ENCODE measurements around the gene TRIM71. TPM values are rescaled to one million over a fixed set of nuclear protein-coding genes. Genes with fewer than 3 reads are reported as not detected.
"Not testable (repeated sequence)": the region's sequence is repeated elsewhere in the genome, so short reads cannot be mapped to it uniquely, and the experiment has no call there.

The TRIM71 gene
- total RNA-seq, 4 donors from 2014 or later: not detected

DNA sequence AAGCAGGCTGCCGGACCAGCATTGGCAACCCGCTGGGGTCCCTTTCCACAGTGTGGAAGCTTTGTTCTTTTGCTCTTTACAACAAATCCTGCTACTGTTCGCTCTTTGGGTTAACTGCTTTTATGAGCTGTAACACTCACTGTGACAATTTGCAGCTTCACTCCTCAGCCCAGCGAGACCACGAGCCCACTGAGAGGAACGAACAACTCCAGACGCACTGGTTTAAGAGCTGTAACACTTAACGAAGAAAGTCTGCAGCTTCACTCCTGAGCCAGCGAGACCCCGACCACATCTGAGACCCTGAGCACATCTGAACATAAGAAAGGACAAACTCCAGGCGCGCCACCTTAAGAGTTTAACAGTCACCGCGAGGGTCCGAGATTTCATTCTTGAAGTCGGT is 122.9 kb downstream of the TRIM71 start:
- WGBS, 2 donors (ENCODE audit: low coverage in 1 of 2): 91 to 97% methylated on average over 8 to 10 of the region's 16 CpGs
- Histone ChIP-seq H3K36me3 (no peaks in the 10 kb centered on the region), H3K9me3 (no peaks in the 10 kb centered on the region), H3K4me3 (no peak overlapping the region), H3K27me3 (no peaks in the 10 kb centered on the region), H3K4me1 (no peaks in the 10 kb centered on the region), H3K27ac (no peak overlapping the region)
- no peak for TF ChIP-seq POLR2A (IDR thresholded peaks at IDR 0.05)
- TF ChIP-seq, protein P1, sequence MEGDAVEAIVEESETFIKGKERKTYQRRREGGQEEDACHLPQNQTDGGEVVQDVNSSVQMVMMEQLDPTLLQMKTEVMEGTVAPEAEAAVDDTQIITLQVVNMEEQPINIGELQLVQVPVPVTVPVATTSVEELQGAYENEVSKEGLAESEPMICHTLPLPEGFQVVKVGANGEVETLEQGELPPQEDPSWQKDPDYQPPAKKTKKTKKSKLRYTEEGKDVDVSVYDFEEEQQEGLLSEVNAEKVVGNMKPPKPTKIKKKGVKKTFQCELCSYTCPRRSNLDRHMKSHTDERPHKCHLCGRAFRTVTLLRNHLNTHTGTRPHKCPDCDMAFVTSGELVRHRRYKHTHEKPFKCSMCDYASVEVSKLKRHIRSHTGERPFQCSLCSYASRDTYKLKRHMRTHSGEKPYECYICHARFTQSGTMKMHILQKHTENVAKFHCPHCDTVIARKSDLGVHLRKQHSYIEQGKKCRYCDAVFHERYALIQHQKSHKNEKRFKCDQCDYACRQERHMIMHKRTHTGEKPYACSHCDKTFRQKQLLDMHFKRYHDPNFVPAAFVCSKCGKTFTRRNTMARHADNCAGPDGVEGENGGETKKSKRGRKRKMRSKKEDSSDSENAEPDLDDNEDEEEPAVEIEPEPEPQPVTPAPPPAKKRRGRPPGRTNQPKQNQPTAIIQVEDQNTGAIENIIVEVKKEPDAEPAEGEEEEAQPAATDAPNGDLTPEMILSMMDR (IDR thresholded peaks at IDR 0.05): no peak
- TF ChIP-seq POLR2AphosphoS5 (IDR thresholded peaks at IDR 0.05): no peak
- no peak for TF ChIP-seq EP300 (IDR thresholded peaks at IDR 0.05)
- ATAC-seq: no peak

DNA sequence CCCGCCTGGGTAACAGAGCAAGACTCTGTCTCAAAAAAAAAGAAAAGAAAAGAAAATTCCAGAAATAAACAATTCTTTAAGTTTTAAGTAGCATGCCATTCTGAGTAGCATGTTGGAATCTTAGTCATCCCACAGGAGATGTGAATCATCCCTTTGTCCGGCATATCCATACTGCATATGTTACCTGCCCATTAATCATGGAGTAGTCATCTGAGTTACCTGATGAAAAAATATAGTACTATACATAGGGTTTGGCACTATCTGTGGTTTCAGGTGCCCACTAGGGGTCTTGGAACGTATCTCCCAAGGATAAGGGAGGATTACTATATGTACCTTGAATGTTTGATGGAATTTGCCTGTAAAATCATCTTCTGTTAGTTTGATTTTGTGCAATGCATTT is 127.3 kb downstream of the TRIM71 start:
- Histone ChIP-seq H3K9me3 (no peaks in the 10 kb centered on the region), H3K4me1 (no peaks in the 10 kb centered on the region), H3K27ac (no peak overlapping the region), H3K27me3 (no peaks in the 10 kb centered on the region), H3K36me3 (no peaks in the 10 kb centered on the region), H3K4me3 (no peak overlapping the region)
- TF ChIP-seq EP300 (IDR thresholded peaks at IDR 0.05) (no peak), POLR2A (IDR thresholded peaks at IDR 0.05) (no peak), POLR2AphosphoS5 (IDR thresholded peaks at IDR 0.05) (no peak)
- TF ChIP-seq, protein P1 (IDR thresholded peaks at IDR 0.05): no peak
- WGBS, 2 donors (ENCODE audit: low coverage in 1 of 2): 65 to 84% methylated on average over 2 to 3 of the region's 3 CpGs
- no peak for ATAC-seq

DNA sequence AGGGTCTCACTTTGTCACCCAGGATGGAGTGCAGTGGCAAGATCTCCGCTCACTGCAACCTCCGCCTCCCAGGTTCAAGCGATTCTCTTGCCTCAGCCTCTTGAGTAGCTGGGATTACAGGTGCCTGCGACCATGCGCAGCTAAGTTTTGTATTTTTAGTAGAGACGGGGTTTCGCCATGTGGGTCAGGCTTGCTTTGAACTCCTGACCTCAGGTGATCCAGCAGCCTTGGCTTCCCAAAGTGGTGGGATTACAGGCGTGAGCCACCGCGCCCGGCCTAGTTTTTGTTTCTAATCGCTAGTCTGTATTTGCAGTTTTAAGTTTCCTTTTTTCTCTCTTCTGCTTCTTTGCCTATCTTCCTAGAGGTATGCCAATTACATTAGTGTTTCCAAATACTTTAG is 127.8 kb downstream of the TRIM71 start:
- not testable (repeated sequence) for H3K9me3 ChIP-seq, H3K4me3 ChIP-seq, H3K27me3 ChIP-seq, H3K36me3 ChIP-seq, H3K4me1 ChIP-seq, H3K27ac ChIP-seq, ATAC-seq
- WGBS, 2 donors (ENCODE audit: low coverage in 1 of 2): 94 to 95% methylated on average over 3 to 7 of the region's 12 CpGs

DNA sequence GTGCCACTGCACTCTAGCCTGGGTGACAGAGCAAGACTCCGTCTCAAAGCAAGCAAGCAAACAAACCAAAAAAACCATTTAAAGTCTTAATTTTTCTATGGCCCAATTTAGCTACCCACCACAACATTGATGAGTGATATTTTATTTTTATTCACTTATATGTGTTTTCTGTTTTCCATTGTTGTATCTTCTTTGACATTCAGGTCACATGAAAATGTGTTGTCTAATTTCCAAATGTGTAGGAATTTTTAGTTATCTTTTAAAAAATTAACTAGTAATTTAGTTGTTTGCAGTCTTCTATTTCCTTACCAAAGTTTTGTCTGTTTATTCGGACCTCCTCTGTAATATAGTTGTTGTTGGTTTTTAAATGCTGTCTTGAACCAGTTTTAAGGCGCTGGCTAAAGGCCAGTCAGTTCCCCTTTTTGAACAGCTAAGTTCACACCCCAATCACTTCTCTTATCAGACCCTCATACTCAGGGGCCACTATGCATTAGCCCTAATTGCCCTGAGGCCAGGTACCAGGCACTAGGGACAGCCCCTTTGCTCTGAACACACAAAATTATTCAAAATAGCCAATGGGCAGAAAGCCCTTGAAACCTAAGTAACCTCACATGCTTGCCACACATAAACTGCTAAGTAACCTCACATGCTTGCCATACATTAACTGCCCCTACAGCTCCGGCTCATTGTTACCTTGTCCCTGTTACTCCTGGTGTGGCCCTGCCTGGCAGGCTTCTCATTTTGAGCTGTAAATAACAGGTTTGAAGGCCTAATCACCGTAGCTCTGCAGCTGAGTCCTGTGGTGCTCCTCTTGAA is 129.4 kb downstream of the TRIM71 start:
- WGBS, 2 donors (ENCODE audit: low coverage in 1 of 2): 78 to 90% methylated on average over 4 to 5 of the region's 5 CpGs
- Histone ChIP-seq H3K4me3 (no peak overlapping the region), H3K4me1 (no peaks in the 10 kb centered on the region), H3K9me3 (no peaks in the 10 kb centered on the region), H3K27ac (no peak overlapping the region), H3K36me3 (no peaks in the 10 kb centered on the region), H3K27me3 (no peaks in the 10 kb centered on the region)
- no peak for ATAC-seq
- TF ChIP-seq EP300 (IDR thresholded peaks at IDR 0.05): no peak
- no peak for TF ChIP-seq POLR2AphosphoS5 (IDR thresholded peaks at IDR 0.05)
- TF ChIP-seq POLR2A (IDR thresholded peaks at IDR 0.05): no peak
- TF ChIP-seq, protein P1 (IDR thresholded peaks at IDR 0.05): no peak

Other genes with a start within 250 kb of the TRIM71 start
- gene DYNC1LI1, start 247.1 kb upstream of the TRIM71 start, total RNA-seq: 10 to 100 TPM; 29.1 to 75.6 (median 36.3) TPM
- 10 to 100 TPM; 11.8 to 18.7 (median 15.1) TPM for gene CNOT10, start 132.8 kb upstream of the TRIM71 start, total RNA-seq
- not detected for gene CCR4, start 133.6 kb downstream of the TRIM71 start, total RNA-seq